Suprapubic skin (tissue), 4 donors: Measurements from ENCODE around the gene ATP8B1. TPM values are rescaled to one million over a fixed set of nuclear protein-coding genes. Genes with fewer than 3 reads are reported as not detected.

Experiments used
- DNase-seq, 2 donors: peaks; one replicate each; pipeline ENCODE4 v3.0.0-alpha.2; 2019; ENCODE audit warnings: low spot score in 2 of 2
- H3K27ac ChIP-seq: fragments of 200-600 bp; sonication (generic); one replicate; pipeline ENCODE4 v1.5.1; 2019
- H3K27me3 ChIP-seq: fragments of 200-600 bp; sonication (generic); one replicate; pipeline ENCODE4 v1.5.1; 2019
- H3K36me3 ChIP-seq: fragments of 200-600 bp; sonication (generic); one replicate; pipeline ENCODE4 v1.5.1; 2019
- H3K4me1 ChIP-seq: fragments of 200-600 bp; sonication (generic); one replicate; pipeline ENCODE4 v1.5.1; 2019
- H3K4me3 ChIP-seq: fragments of 200-600 bp; sonication (generic); one replicate; pipeline ENCODE4 v1.5.1; 2019; ENCODE audit warnings: mild to moderate bottlenecking
- H3K9me3 ChIP-seq: fragments of 200-600 bp; sonication (generic); one replicate; pipeline ENCODE4 v1.5.1; 2019
- EP300 ChIP-seq: sonication (generic); formaldehyde crosslinking; IDR thresholded peaks from one replicate; pipeline ENCODE4 v1.6.1; 2017; ENCODE audit warnings: antibody characterized with exemption
- POLR2A ChIP-seq, 2 donors: fragments of 450-650 bp; IDR thresholded peaks; one replicate each; pipeline ENCODE4 v1.6.1; 2017; ENCODE audit warnings: antibody characterized with exemption in 2 of 2, mild to moderate bottlenecking in 2 of 2, moderate library complexity in 2 of 2
- POLR2AphosphoS5 ChIP-seq, 3 donors: sonication (generic); formaldehyde crosslinking; IDR thresholded peaks; one replicate each; pipeline ENCODE4 v1.6.1; 2017; ENCODE audit warnings: antibody characterized with exemption in 3 of 3
- WGBS: methylation state at CpG from one replicate; pipeline ENCODE4 v1.1.5; 2018; 5-methylcytosine and 5-hydroxymethylcytosine counted together
- total RNA-seq, 4 donors: library from RNA; depleted of rRNA; stranded (reverse); fragments of >200 nt; gene quantifications; one replicate each; pipeline ENCODE4 v1.1.0, GENCODE V29; 2016
- TF ChIP-seq, protein P1 (sequence below), 2 donors: fragments of 200-600 bp in 1 of 2; fragments of 450-650 bp in 1 of 2; sonication (generic) in 1 of 2; IDR thresholded peaks; one replicate each; pipeline ENCODE4 v1.5.1; 2016 to 2019; ENCODE audit warnings: antibody characterized with exemption in 2 of 2, mild to moderate bottlenecking in 1 of 2, moderate library complexity in 1 of 2

The ATP8B1 gene
- total RNA-seq, 4 donors from 2014 or later: 21.5 to 59.1 (median 26.0) TPM

DNA sequence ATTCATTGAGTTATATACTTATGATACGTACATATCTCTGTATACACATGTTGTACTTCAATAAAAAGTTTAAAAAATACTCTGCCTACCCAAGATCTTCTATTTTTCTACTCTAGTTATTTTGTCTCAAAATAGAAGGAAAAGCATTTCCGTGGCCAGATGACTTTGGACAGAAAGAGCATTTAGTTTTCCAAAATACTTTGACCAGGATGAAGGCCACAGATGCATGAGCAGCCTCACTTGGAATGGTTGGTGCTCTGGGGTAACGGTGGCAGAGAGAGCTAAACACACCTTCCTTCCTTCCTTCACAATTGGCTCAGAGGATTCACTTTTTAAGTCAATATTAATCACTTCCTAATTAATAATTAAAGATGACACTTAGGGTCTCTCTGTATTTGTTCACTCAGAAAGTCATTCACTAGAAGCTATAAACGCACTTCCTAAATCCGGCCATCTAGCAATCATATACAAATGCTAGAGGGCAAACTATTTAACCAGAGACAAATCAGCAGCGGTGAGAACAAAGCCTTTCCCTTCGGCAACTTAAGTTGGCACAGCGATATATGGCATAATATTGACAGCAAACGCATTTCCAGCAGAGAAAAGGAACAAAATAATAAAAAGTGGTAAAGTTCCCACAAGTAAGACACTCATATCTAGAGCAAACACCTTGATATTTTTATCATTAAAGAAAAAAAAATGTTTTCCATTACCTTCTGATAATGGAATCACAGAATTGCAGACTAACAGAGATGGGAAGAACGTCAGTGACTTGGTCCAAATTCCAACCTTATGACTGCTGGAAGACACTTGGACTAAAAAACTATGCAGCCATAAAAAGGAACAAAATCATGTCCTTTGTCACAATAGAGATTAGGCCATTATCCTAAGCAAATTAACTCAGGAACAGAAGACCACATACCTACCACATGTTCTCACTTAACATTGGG is 125.6 kb downstream of the ATP8B1 start:
- WGBS: 73% methylated on average over 10 of the region's 10 CpGs
- Histone ChIP-seq H3K4me3 (no peak overlapping the region), H3K27me3 (no peaks in the 10 kb centered on the region), H3K36me3 (peaks cover 32% of the 10 kb centered on the region), H3K9me3 (no peaks in the 10 kb centered on the region), H3K27ac (no peak overlapping the region), H3K4me1 (no peaks in the 10 kb centered on the region)
- no peak for DNase-seq
- TF ChIP-seq, protein P1, sequence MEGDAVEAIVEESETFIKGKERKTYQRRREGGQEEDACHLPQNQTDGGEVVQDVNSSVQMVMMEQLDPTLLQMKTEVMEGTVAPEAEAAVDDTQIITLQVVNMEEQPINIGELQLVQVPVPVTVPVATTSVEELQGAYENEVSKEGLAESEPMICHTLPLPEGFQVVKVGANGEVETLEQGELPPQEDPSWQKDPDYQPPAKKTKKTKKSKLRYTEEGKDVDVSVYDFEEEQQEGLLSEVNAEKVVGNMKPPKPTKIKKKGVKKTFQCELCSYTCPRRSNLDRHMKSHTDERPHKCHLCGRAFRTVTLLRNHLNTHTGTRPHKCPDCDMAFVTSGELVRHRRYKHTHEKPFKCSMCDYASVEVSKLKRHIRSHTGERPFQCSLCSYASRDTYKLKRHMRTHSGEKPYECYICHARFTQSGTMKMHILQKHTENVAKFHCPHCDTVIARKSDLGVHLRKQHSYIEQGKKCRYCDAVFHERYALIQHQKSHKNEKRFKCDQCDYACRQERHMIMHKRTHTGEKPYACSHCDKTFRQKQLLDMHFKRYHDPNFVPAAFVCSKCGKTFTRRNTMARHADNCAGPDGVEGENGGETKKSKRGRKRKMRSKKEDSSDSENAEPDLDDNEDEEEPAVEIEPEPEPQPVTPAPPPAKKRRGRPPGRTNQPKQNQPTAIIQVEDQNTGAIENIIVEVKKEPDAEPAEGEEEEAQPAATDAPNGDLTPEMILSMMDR (IDR thresholded peaks at IDR 0.05): no peak
- no peak for TF ChIP-seq POLR2A (IDR thresholded peaks at IDR 0.05)
- no peak for TF ChIP-seq POLR2AphosphoS5 (IDR thresholded peaks at IDR 0.05)
- no peak for TF ChIP-seq EP300

DNA sequence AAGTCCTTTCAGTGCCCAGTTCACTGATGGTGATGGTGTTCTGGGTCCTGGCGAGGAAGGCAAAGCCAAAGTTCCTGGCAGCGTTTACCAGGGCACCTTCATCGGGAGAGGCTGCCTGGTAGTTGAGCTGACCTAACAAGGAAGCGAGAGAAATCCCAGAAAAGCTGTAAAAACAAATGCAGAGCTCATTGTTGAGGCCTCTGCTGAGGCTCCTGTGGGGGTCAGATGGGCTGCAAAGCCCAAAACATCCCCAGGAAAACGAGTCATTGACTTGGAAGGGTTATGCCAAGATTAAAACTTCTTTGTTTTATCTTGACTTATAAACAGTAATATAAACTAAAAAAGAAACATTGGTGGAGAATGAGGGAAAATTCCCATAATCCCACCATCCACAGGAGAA is 128.2 kb downstream of the ATP8B1 start:
- Histone ChIP-seq H3K4me3 (no peak overlapping the region), H3K36me3 (peaks cover 28% of the 10 kb centered on the region), H3K4me1 (no peaks in the 10 kb centered on the region), H3K9me3 (no peaks in the 10 kb centered on the region), H3K27ac (no peak overlapping the region), H3K27me3 (no peaks in the 10 kb centered on the region)
- no peak for TF ChIP-seq POLR2AphosphoS5 (IDR thresholded peaks at IDR 0.05)
- TF ChIP-seq, protein P1 (IDR thresholded peaks at IDR 0.05): no peak
- no peak for TF ChIP-seq POLR2A (IDR thresholded peaks at IDR 0.05)
- TF ChIP-seq EP300: no peak
- DNase-seq: no peak
- WGBS: 80% methylated on average over 5 of the region's 5 CpGs

DNA sequence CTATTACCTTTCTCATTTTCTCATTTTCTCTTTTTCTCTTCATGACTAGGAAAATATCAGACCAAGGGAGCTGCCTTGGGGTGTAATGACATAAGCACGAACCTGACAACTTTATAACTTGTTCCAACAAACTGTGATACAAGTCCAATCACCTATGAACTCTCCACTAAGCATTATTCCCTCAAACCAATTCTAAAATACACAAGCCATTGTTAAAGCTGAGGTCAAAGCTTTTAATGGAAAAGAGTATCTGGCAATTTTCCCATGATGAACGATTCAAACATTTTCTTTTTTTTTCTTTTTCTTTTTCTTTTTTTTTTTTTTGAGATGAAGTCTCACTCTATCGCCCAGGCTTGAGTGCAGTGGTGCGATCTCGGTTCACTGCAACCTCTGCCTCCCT is 133.1 kb downstream of the ATP8B1 start:
- peaks cover 33% of the 10 kb centered on the region for H3K36me3 ChIP-seq
- H3K4me3 ChIP-seq: no peak overlapping the region
- 83% methylated on average over 5 of the region's 5 CpGs for WGBS
- H3K27ac ChIP-seq: no peak overlapping the region
- H3K27me3 ChIP-seq: no peaks in the 10 kb centered on the region
- no peak for TF ChIP-seq POLR2AphosphoS5 (IDR thresholded peaks at IDR 0.05)
- no peak for TF ChIP-seq EP300
- TF ChIP-seq, protein P1 (IDR thresholded peaks at IDR 0.05): no peak
- no peak for TF ChIP-seq POLR2A (IDR thresholded peaks at IDR 0.05)
- DNase-seq: no peak
- peaks cover 7% of the 10 kb centered on the region for H3K4me1 ChIP-seq
- no peaks in the 10 kb centered on the region for H3K9me3 ChIP-seq

DNA sequence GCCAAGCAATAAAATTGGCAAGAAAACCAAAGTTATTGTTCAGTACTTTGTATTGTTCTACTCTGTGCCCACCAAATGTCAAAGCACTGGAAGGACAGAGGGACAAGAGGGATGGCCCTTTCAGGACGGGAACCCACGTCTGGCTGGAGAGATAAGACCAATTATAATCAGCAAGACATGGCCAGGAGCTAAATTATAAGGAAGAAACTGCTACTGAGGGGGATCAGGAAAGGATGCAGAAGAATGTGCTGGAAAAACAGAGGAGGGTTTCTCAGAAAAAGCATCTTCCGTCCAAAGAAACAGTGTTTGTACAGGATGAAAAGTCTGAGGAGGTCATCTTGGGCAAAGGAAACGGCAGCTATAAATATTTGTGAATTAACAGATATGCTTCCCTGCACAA is 135.1 kb downstream of the ATP8B1 start:
- DNase-seq: no peak

More for the DNA sequence above, 135.1 kb downstream of the ATP8B1 start:
- WGBS: 88% methylated on average over 4 of the region's 4 CpGs
- H3K27ac ChIP-seq: no peak overlapping the region
- peaks cover 7% of the 10 kb centered on the region for H3K4me1 ChIP-seq
- TF ChIP-seq POLR2AphosphoS5 (IDR thresholded peaks at IDR 0.05): no peak
- TF ChIP-seq, protein P1 (IDR thresholded peaks at IDR 0.05): no peak
- no peak for TF ChIP-seq EP300
- no peak for TF ChIP-seq POLR2A (IDR thresholded peaks at IDR 0.05)
- H3K36me3 ChIP-seq: peaks cover 15% of the 10 kb centered on the region
- no peak overlapping the region for H3K4me3 ChIP-seq
- H3K9me3 ChIP-seq: no peaks in the 10 kb centered on the region
- no peaks in the 10 kb centered on the region for H3K27me3 ChIP-seq
